Measurements from ENCODE around the gene BCL11B. TPM values are rescaled to one million over a fixed set of nuclear protein-coding genes. Genes with fewer than 3 reads are reported as not detected.

BCL11B gene
- polyA plus RNA-seq, 3 donors: 0.01 TPM; not detected in 2

DNA sequence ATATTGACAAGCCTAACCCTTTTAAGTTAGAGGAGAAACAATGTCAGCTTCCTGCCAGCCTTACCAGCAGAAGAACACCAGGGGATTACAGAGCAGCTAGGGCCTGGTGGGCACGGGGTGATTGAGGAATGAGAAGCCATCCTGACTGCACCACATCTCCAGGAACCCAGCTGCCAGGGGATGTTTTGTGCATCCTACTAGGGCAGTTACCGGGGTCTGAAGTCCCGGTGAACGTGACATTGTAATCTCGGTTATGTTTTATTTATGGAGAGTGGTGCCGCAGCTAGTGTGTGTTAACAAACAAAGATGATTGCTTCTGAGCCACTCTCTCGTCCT lies 115.9 kb downstream of the BCL11B start:
- Histone ChIP-seq H2AFZ (ENCODE audit: insufficient read depth, low read depth, low read length, poor library complexity, severe bottlenecking) (no peak overlapping the region), H4K20me1 (ENCODE audit: insufficient read depth, low read length) (no peaks in the 10 kb centered on the region), H3K9me3 (replicated peaks in 1 of 2; ENCODE audit: control insufficient read depth in 1 of 2, insufficient read depth in 1 of 2, low read length in 2 of 2) (no peaks in the 10 kb centered on the region), H3K9ac (ENCODE audit: insufficient read depth, low read length, poor library complexity, severe bottlenecking) (no peak overlapping the region), H3K4me1 (ENCODE audit: control insufficient read depth in 1 of 2, insufficient read depth in 2 of 2, low read length in 2 of 2) (peaks cover 7 to 10% of the 10 kb centered on the region in 2 donors), H3K36me3 (replicated peaks in 1 of 2; ENCODE audit: control insufficient read depth in 1 of 2, insufficient read depth in 2 of 2, low read length in 2 of 2) (no peaks in the 10 kb centered on the region), H3K4me3 (replicated peaks in 1 of 3; ENCODE audit: low read depth in 2 of 3, low read length in 3 of 3) (no peak overlapping the region), H3K27me3 (ENCODE audit: control insufficient read depth in 2 of 2, insufficient read depth in 2 of 2, low read length in 2 of 2) (peaks cover 0 to 2% of the 10 kb centered on the region in 2 donors), H3K79me2 (ENCODE audit: insufficient read depth, low read length) (no peaks in the 10 kb centered on the region), H3K27ac (ENCODE audit: low read depth in 1 of 2, low read length in 2 of 2) (no peak overlapping the region), H3K4me2 (replicated peaks; ENCODE audit: extremely low read depth, low read length, poor library complexity, severe bottlenecking) (no peak overlapping the region)
- peaks cover 10% of the 10 kb centered on the region for H3K4me1 Mint-ChIP-seq
- no peak for DNase-seq
- no peak for TF ChIP-seq CTCF (IDR thresholded peaks at IDR 0.05)
- H3K4me3 Mint-ChIP-seq: no peak overlapping the region
- 92% methylated on average over 5 of the region's 7 CpGs for WGBS (ENCODE audit: insufficient coverage)
- H3K9me3 Mint-ChIP-seq: peaks cover 0 to 3% (median 0%) of the 10 kb centered on the region in 7 donors
- peak overlapping the region in 1 of 7 donors; percentile 41 for H3K27ac Mint-ChIP-seq
- H3K36me3 Mint-ChIP-seq: no peaks in the 10 kb centered on the region
- intact Hi-C loops (cut with micrococcal nuclease): no loop called here
- peaks cover 10 to 12% (median 10%) of the 10 kb centered on the region in 3 donors for H3K27me3 Mint-ChIP-seq (ENCODE audit: low read depth in 3 of 3)

GRCh38 chr14:99155173-99156089 lies 116.6 kb downstream of the BCL11B start:
- Histone ChIP-seq H3K4me1 (ENCODE audit: control insufficient read depth in 1 of 2, insufficient read depth in 2 of 2, low read length in 2 of 2) (peaks cover 7 to 10% of the 10 kb centered on the region in 2 donors), H3K4me3 (replicated peaks in 1 of 3; ENCODE audit: low read depth in 2 of 3, low read length in 3 of 3) (no peak overlapping the region), H3K4me2 (replicated peaks; ENCODE audit: extremely low read depth, low read length, poor library complexity, severe bottlenecking) (no peak overlapping the region), H3K9me3 (replicated peaks in 1 of 2; ENCODE audit: control insufficient read depth in 1 of 2, insufficient read depth in 1 of 2, low read length in 2 of 2) (no peaks in the 10 kb centered on the region), H3K27ac (ENCODE audit: low read depth in 1 of 2, low read length in 2 of 2) (no peak overlapping the region), H4K20me1 (ENCODE audit: insufficient read depth, low read length) (no peaks in the 10 kb centered on the region), H3K36me3 (replicated peaks in 1 of 2; ENCODE audit: control insufficient read depth in 1 of 2, insufficient read depth in 2 of 2, low read length in 2 of 2) (no peaks in the 10 kb centered on the region), H3K79me2 (ENCODE audit: insufficient read depth, low read length) (no peaks in the 10 kb centered on the region), H3K27me3 (ENCODE audit: control insufficient read depth in 2 of 2, insufficient read depth in 2 of 2, low read length in 2 of 2) (peaks cover 0 to 2% of the 10 kb centered on the region in 2 donors), H3K9ac (ENCODE audit: insufficient read depth, low read length, poor library complexity, severe bottlenecking) (no peak overlapping the region), H2AFZ (ENCODE audit: insufficient read depth, low read depth, low read length, poor library complexity, severe bottlenecking) (no peak overlapping the region)
- H3K4me3 Mint-ChIP-seq: peak overlapping the region in 1 of 2 donors; percentile 1
- TF ChIP-seq CTCF (IDR thresholded peaks at IDR 0.05): no peak
- no peak for DNase-seq
- H3K27me3 Mint-ChIP-seq (ENCODE audit: low read depth in 3 of 3): peaks cover 10 to 14% (median 14%) of the 10 kb centered on the region in 3 donors
- peaks cover 0 to 4% (median 0%) of the 10 kb centered on the region in 7 donors for H3K9me3 Mint-ChIP-seq
- WGBS (ENCODE audit: insufficient coverage): 100% methylated on average over 1 of the region's 6 CpGs
- peaks cover 10% of the 10 kb centered on the region for H3K4me1 Mint-ChIP-seq
- H3K36me3 Mint-ChIP-seq: no peaks in the 10 kb centered on the region
- H3K27ac Mint-ChIP-seq: peak overlapping the region in 1 of 7 donors; percentile 41
- intact Hi-C loops (cut with micrococcal nuclease): no loop called here
